ENCODE data around the gene VSTM5.

DNA sequence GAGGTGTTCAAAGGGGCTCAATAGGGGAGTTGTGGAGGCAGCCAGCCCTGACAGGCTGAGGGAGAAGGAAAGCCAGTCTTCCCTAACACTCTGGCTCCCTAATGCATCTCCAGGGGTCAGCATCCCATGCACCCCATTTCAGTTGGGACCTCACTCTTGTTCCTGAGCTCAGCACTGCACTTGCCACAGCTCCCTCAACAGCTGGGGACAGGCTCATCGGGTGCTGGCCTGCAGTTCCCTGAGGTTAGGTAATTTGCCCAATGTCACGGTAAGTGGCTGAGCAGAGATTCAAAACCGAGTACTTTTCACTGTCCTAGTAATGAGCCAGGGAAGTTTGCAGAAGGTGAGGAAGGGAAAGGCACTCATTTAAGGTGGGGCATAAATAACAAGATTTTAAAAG is 20.8 kb downstream of the VSTM5 start:
- TF ChIP-seq, protein P1, sequence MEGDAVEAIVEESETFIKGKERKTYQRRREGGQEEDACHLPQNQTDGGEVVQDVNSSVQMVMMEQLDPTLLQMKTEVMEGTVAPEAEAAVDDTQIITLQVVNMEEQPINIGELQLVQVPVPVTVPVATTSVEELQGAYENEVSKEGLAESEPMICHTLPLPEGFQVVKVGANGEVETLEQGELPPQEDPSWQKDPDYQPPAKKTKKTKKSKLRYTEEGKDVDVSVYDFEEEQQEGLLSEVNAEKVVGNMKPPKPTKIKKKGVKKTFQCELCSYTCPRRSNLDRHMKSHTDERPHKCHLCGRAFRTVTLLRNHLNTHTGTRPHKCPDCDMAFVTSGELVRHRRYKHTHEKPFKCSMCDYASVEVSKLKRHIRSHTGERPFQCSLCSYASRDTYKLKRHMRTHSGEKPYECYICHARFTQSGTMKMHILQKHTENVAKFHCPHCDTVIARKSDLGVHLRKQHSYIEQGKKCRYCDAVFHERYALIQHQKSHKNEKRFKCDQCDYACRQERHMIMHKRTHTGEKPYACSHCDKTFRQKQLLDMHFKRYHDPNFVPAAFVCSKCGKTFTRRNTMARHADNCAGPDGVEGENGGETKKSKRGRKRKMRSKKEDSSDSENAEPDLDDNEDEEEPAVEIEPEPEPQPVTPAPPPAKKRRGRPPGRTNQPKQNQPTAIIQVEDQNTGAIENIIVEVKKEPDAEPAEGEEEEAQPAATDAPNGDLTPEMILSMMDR (IDR thresholded peaks at IDR 0.05; ENCODE audit: low read length): no peak
- TF ChIP-seq EZH2 (IDR thresholded peaks at IDR 0.05; ENCODE audit: borderline replicate concordance, low read length): no peak
